ENCODE results near the gene CA5A. TPM values are rescaled to one million over a fixed set of nuclear protein-coding genes. Genes with fewer than 3 reads are reported as not detected.
"Not testable (repeated sequence)": the region's sequence is repeated elsewhere in the genome, so short reads cannot be mapped to it uniquely, and the experiment has no call there.

Gene CA5A
- not detected in 2 replicates for total RNA-seq

DNA sequence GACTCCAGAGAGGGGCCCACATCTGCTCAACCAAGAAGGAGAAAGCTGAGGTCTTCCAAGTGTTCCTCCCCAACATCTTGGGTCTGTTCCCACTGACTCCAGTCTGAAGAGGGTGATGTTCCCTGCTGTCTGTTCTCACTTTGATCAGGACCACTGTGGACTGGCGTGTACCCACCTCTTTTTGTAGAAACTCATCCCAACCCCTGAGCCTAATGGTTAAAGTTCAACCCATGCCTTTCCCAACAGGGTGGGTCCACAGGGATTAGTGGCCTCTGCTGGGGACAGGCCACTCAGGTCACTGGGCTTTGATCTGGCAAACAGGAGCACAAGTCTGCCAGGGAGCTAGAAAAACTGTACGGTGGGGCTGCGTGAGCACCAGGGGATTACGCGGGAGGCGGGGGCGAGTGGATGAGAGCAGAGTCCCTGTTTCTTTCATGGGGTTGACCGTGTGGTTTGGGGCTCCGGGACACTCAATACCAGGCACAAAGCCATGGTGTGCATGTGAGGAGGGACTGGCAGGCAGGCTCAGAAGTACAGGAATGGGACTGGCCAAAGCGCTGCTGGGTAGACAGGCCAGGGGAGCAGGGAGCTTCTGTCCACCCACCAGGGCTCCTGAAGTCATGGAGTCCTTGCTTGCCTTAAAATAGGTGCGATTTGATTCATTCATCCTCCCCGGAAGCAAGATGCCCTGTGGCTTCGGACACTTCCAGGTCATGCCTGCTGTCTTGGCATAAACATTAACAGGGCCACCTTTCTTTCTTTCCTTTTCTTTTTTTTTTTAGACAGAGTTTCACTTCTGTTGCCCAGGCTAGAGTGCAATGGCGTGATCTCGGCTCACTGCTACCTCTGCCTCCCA, at the start of gene CA5A:
Gene CA5A, minus strand, starts transcription at position 155 of the 856 bp plus-strand sequence. Its CDS starts 79 bp downstream, at position 76.
- H3K4me3 ChIP-seq (ENCODE audit: low read depth, low read length): no peak within 1 kb of the TSS
- TF ChIP-seq, protein P1, sequence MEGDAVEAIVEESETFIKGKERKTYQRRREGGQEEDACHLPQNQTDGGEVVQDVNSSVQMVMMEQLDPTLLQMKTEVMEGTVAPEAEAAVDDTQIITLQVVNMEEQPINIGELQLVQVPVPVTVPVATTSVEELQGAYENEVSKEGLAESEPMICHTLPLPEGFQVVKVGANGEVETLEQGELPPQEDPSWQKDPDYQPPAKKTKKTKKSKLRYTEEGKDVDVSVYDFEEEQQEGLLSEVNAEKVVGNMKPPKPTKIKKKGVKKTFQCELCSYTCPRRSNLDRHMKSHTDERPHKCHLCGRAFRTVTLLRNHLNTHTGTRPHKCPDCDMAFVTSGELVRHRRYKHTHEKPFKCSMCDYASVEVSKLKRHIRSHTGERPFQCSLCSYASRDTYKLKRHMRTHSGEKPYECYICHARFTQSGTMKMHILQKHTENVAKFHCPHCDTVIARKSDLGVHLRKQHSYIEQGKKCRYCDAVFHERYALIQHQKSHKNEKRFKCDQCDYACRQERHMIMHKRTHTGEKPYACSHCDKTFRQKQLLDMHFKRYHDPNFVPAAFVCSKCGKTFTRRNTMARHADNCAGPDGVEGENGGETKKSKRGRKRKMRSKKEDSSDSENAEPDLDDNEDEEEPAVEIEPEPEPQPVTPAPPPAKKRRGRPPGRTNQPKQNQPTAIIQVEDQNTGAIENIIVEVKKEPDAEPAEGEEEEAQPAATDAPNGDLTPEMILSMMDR (conservative IDR thresholded peaks at IDR 0.05; ENCODE audit: low read depth, low read length): no peak
- DNase-seq (ENCODE audit: low read depth): no peak

DNA sequence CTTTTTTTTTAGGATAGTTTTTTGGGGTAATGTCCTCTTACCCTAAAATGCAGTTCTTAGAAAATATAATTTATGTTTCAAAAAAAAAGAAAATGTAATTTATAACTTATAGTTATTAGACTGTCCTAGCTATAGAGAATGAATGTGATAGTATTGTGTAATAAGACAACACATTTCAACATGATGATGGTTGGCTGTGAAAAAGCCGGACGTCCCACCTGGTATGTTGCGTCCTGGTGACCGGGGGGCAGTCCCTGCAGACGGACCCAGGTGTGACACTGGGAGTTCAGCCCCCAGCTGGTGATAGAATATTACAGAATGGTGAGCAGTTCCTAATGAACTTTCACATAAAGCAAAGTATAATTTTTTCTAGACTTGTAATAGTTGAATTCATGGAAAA, 49.2 kb upstream of the CA5A start:
- H3K4me3 ChIP-seq (ENCODE audit: low read depth, low read length); DNase-seq (ENCODE audit: low read depth): not testable (repeated sequence)

DNA sequence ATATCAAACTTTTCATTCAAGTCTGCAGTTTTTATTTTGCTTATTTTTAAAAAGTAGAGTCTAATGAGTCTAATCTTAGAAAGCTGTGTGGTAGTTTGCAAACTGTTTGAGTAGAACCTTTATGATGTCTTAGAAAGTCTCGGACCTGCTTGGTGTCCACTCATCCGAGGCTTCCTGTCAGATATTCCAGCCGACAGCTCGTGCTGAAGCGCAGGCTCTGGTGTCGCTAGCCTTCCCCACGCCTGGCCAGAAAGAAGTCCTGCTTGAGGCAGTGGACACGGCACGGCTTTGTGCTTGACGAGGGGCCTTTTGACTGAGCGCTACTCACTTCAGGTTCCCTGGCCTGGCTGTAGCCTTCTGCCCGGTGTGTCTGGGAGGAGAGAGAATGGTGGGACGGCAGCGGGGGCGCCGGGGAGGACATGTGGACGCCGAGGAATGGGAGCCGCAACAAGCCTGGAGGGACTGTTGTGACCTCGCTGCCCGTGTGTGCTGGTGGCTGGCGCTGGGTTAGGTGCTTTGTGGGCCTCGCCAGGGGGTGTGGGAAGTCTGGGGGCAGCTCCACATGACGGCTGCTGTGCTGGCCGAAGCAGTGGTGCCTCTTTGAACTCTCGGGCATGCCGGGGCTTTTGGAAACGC, 48.4 kb upstream of the CA5A start:
- no peak overlapping the region for H3K4me3 ChIP-seq (ENCODE audit: low read depth, low read length)
- TF ChIP-seq, protein P1 (conservative IDR thresholded peaks at IDR 0.05; ENCODE audit: low read depth, low read length): no peak
- no peak for DNase-seq (ENCODE audit: low read depth)

DNA sequence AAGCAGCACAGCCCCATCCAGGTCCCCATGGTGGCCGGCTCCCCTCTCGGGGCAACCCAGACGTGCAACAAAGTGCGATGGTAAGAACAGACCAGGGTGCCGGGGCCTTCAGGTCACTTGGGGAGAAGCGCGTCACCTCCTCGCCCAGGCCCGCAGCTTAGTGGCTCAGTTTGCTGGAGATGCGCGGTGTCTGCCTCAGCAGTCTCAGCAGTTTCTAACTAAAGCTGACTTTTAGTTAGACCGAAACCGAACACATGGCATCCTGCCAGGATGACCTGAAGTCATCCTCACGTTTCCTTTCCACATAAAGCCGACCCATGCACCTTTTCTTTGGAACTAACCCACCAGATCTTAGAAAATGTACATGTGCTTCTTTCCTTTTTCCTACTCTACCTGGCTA, 47.9 kb upstream of the CA5A start:
- DNase-seq (ENCODE audit: low read depth); H3K4me3 ChIP-seq (ENCODE audit: low read depth, low read length): not testable (repeated sequence)

DNA sequence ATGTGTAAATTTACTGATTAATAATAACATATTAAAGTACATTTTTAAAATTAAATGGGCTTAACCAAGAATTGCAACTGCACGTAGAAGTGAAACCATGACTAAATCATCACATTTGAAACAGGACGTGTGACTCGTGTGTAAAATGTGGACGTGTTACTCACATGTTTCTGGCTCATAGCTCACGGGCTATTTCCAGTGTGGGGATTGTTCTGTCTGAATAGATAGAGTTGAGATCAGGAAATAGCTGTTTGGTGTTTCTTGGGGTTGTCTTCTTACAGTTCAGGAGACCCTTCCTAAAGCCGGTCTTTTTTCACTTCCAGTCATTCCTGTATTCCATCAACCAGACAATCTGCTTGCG, 47.4 kb upstream of the CA5A start:
- DNase-seq (ENCODE audit: low read depth); H3K4me3 ChIP-seq (ENCODE audit: low read depth, low read length): not testable (repeated sequence)

DNA sequence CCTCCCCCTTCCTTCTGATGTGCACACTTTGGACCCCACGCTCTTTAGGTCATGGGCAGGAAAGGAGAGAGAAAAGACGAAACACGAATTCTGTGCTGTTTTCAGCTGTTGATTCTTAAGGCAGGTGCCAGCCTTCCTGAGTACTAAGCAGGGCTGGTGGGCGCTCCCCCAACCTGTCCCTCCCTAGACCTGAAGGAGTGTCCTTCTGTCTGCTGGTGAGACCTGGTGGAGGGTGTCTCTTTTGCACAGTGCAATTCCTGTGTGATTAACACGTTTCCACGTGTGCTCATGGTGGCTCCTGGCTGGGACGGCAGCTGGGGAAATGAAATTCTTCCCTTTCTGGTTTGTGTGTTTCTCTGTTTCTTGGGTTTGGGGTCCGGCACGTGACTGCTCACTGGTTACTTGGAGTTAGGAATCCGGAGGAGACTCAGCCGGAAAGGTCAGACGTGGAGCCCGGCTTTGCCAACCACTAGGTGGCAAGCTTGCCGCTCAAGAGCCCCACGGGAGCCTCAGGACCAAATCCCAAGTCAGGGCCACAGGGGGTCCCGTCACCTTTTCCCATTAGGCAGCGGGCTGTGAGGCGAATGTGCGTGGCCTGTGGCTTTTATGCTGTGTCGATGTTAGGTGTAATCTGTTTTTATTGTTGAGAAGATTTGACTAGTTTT, 46.9 kb upstream of the CA5A start:
- not testable (repeated sequence) for DNase-seq (ENCODE audit: low read depth); H3K4me3 ChIP-seq (ENCODE audit: low read depth, low read length)
- TF ChIP-seq, protein P1 (conservative IDR thresholded peaks at IDR 0.05; ENCODE audit: low read depth, low read length): peak; percentile 57

DNA sequence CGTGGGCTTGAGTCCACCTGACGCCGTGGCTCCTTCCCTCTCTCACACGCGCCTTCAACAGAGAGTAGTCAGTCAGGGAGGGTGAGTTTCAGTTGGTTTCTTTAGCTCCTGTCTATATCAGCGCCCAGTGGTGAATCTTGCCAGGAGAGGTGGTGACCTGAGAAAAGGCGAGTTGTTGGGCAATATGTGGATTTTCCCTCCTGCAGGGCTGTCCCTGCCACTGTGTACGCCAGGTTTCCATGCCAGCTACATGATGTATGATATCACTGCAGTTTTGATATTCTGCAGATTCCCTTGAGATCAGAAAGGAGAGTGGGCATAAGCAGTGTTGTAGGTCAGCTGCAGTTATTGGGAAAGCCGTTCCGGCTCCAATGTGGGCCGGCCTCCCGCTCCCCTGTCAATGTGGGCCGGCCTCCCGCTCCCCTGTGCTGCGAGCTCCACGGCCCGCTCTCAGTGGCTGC, 46.3 kb upstream of the CA5A start:
- TF ChIP-seq, protein P1 (conservative IDR thresholded peaks at IDR 0.05; ENCODE audit: low read depth, low read length): no peak
- DNase-seq (ENCODE audit: low read depth): no peak
- H3K4me3 ChIP-seq (ENCODE audit: low read depth, low read length): no peak overlapping the region

DNA sequence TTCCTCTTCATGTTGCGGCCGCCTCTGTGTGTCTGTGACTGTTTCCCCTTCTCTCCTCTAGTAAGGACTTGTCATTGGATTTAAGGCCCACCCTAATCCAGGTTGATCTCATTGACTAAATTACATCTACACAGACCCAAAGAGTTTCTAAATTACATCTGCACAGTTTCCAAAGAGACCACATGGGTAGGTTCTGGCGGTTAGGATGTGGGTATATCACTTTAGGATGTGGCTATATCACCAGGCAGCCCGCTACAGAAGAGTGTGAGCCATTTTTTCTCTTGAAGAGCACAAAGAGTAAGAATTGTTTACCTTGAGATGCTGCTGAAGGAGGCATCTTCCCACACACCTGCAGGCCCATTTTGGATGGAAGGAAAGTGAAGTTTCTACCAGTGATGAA, 45.0 kb upstream of the CA5A start:
- not testable (repeated sequence) for DNase-seq (ENCODE audit: low read depth); H3K4me3 ChIP-seq (ENCODE audit: low read depth, low read length)

DNA sequence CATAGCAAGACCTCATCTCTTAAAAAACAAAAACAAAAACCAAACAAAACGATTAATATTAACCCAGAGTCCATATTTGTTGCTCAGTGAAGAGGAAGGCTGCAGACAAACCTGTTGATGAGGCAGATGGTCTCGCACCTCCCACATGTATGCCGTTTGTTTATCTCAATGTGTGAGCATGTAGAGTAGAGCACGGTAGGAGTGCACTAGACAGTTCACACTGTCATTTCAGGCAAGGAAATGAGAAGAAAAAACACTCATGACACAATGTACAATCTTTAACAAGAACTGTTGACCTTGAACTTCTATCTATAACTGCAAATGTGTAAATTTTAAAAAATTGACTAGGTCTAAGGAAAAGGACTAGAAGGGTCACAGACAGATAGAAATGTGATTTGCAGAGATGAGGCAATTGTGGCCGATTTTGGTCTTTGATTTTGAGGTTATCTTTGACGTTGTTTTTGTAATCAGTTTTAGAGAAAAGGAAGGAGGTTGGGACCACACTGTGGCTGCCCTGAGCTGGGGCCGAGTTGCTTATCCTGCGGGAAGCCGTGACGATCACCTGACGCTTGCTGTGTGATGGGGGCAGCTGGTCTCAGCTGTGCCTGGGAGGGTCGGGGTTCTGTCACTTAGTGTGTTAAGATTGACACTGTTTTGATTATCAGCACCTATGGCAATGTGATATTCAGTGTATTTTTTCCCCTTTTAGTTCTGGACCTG, 43.7 kb upstream of the CA5A start:
- not testable (repeated sequence) for H3K4me3 ChIP-seq (ENCODE audit: low read depth, low read length); DNase-seq (ENCODE audit: low read depth)
